HG02938 (cell line): ENCODE measurements around the gene ZNF8.
"Not testable (repeated sequence)": the region's sequence is repeated elsewhere in the genome, so short reads cannot be mapped to it uniquely, and the experiment has no call there.

Source experiments
- ATAC-seq: cut with Tn5 transposase; IDR thresholded peaks from one replicate; pipeline ENCODE4 v1.9.1; 2021; ENCODE audit warnings: mild to moderate bottlenecking, moderate library complexity; ENCODE audit not compliant: unreplicated experiment

The ZNF8 gene

GRCh38 chr19:58278541-58279041, at the start of gene ZNF8:
ZNF8 (plus strand) TSS chr19:58278955; CDS start chr19:58279082, 127 bp downstream.
- peak; percentile 95 for ATAC-seq

GRCh38 chr19:58229255-58229639, 49.5 kb upstream of the ZNF8 start:
- no peak for ATAC-seq

- ATAC-seq, result no peak
Measured at GRCh38 chr19:58237324-58237723, 41.4 kb upstream of the ZNF8 start.

GRCh38 chr19:58243351-58243750, 35.4 kb upstream of the ZNF8 start:
- no peak for ATAC-seq

GRCh38 chr19:58248886-58249285, 29.9 kb upstream of the ZNF8 start:
- no peak for ATAC-seq

- ATAC-seq, result no peak
Measured at GRCh38 chr19:58252102-58252685, 26.6 kb upstream of the ZNF8 start.

GRCh38 chr19:58258259-58258658, 20.5 kb upstream of the ZNF8 start:
- not testable (repeated sequence) for ATAC-seq

- no peak for ATAC-seq
Measured at GRCh38 chr19:58261600-58261967, 17.2 kb upstream of the ZNF8 start.

- no peak for ATAC-seq
Measured at GRCh38 chr19:58261968-58262921, 16.5 kb upstream of the ZNF8 start.

- no peak for ATAC-seq
Measured at GRCh38 chr19:58262922-58263296, 15.8 kb upstream of the ZNF8 start.

- ATAC-seq, result no peak
Measured at GRCh38 chr19:58265100-58265499, 13.7 kb upstream of the ZNF8 start.

GRCh38 chr19:58268344-58268743, 10.4 kb upstream of the ZNF8 start:
- ATAC-seq, result no peak

GRCh38 chr19:58274771-58275201, 4.0 kb upstream of the ZNF8 start:
- no peak for ATAC-seq

GRCh38 chr19:58275564-58275963, 3.2 kb upstream of the ZNF8 start:
- no peak for ATAC-seq

- ATAC-seq, result no peak
Measured at GRCh38 chr19:58277197-58277596, 1.6 kb upstream of the ZNF8 start.

GRCh38 chr19:58277748-58278540, 811 bp upstream of the ZNF8 start:
- ATAC-seq, result no peak

GRCh38 chr19:58279042-58279924, 528 bp downstream of the ZNF8 start:
- peak; percentile 10 for ATAC-seq

- ATAC-seq, result no peak
Measured at GRCh38 chr19:58279925-58280316, 1.2 kb downstream of the ZNF8 start.

GRCh38 chr19:58284199-58284598, 5.4 kb downstream of the ZNF8 start:
- no peak for ATAC-seq

- no peak for ATAC-seq
Measured at GRCh38 chr19:58291943-58292342, 13.2 kb downstream of the ZNF8 start.
